Measurements from ENCODE around the gene C11orf91.
"Not testable (repeated sequence)": the region's sequence is repeated elsewhere in the genome, so short reads cannot be mapped to it uniquely, and the experiment has no call there.

Gene C11orf91

GRCh38 chr11:33721426-33721825, 20.8 kb upstream of the C11orf91 start:
- DNase-seq, result peak; percentile 23

GRCh38 chr11:33719587-33719986, 19.0 kb upstream of the C11orf91 start:
- no peak for DNase-seq

- no peak for DNase-seq
Measured at GRCh38 chr11:33718440-33718839, 17.8 kb upstream of the C11orf91 start.

GRCh38 chr11:33716243-33716642, 15.6 kb upstream of the C11orf91 start:
- DNase-seq, result no peak

- no peak for DNase-seq
Measured at GRCh38 chr11:33713856-33714398, 13.3 kb upstream of the C11orf91 start.

- DNase-seq, result no peak
Measured at GRCh38 chr11:33713151-33713855, 12.7 kb upstream of the C11orf91 start.

GRCh38 chr11:33712436-33712835, 11.8 kb upstream of the C11orf91 start:
- DNase-seq, result no peak

- DNase-seq, result no peak
Measured at GRCh38 chr11:33709466-33709865, 8.8 kb upstream of the C11orf91 start.

GRCh38 chr11:33708985-33709384, 8.4 kb upstream of the C11orf91 start:
- DNase-seq, result no peak

- not testable (repeated sequence) for DNase-seq
Measured at GRCh38 chr11:33707831-33708230, 7.2 kb upstream of the C11orf91 start.

GRCh38 chr11:33706966-33707365, 6.3 kb upstream of the C11orf91 start:
- no peak for DNase-seq

GRCh38 chr11:33706546-33706945, 5.9 kb upstream of the C11orf91 start:
- DNase-seq, result no peak

GRCh38 chr11:33704240-33705002, 3.8 kb upstream of the C11orf91 start:
- no peak for DNase-seq

- no peak for DNase-seq
Measured at GRCh38 chr11:33703788-33704187, 3.2 kb upstream of the C11orf91 start.

- DNase-seq, result no peak
Measured at GRCh38 chr11:33703234-33703633, 2.6 kb upstream of the C11orf91 start.

- DNase-seq, result no peak
Measured at GRCh38 chr11:33701302-33702230, 940 bp upstream of the C11orf91 start.

- no peak for DNase-seq
Measured at GRCh38 chr11:33700063-33700501, 544 bp downstream of the C11orf91 start.

GRCh38 chr11:33699515-33700062, 1.0 kb downstream of the C11orf91 start:
- no peak for DNase-seq

GRCh38 chr11:33698921-33699320, 1.7 kb downstream of the C11orf91 start:
- DNase-seq, result no peak

- no peak for DNase-seq
Measured at GRCh38 chr11:33697997-33698396, 2.6 kb downstream of the C11orf91 start.

GRCh38 chr11:33696931-33697638, 3.5 kb downstream of the C11orf91 start:
- no peak for DNase-seq

- DNase-seq, result no peak
Measured at GRCh38 chr11:33696411-33696810, 4.2 kb downstream of the C11orf91 start.

All from activated CD4-positive, alpha-beta T cell treated with anti-CD3 and anti-CD28 coated beads for 48 hours (primary cell).